ENCODE data around the gene CRIP1.

Gene CRIP1

DNA sequence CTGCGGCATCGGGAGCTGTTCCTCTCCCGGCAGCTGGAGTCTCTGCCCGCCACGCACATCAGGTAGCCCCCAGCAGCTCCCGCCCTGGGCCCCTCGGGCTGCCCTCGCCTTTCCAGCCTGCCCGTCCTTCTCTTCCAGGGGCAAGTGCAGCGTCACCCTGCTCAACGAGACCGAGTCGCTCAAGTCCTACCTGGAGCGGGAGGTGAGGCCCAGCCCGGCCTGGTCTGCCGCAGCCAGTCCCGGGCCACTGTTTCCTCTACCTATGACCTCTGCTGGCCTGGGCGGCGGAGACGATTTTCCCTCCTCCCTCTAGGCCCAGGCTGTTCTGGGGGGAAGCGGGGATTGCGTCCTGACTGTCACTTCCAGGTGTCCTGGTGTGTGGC, 36.6 kb upstream of the CRIP1 start:
- TF ChIP-seq, protein P1, sequence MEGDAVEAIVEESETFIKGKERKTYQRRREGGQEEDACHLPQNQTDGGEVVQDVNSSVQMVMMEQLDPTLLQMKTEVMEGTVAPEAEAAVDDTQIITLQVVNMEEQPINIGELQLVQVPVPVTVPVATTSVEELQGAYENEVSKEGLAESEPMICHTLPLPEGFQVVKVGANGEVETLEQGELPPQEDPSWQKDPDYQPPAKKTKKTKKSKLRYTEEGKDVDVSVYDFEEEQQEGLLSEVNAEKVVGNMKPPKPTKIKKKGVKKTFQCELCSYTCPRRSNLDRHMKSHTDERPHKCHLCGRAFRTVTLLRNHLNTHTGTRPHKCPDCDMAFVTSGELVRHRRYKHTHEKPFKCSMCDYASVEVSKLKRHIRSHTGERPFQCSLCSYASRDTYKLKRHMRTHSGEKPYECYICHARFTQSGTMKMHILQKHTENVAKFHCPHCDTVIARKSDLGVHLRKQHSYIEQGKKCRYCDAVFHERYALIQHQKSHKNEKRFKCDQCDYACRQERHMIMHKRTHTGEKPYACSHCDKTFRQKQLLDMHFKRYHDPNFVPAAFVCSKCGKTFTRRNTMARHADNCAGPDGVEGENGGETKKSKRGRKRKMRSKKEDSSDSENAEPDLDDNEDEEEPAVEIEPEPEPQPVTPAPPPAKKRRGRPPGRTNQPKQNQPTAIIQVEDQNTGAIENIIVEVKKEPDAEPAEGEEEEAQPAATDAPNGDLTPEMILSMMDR (IDR thresholded peaks at IDR 0.05; ENCODE audit: insufficient read depth, low read length, poor library complexity, severe bottlenecking): no peak
- no peaks in the 10 kb centered on the region for H3K27me3 ChIP-seq (replicated peaks; ENCODE audit: control insufficient read depth, insufficient read depth, low read length)
- no peak for DNase-seq (ENCODE audit: extremely low read depth, insufficient read length)
- no peak overlapping the region for H3K4me3 ChIP-seq (replicated peaks; ENCODE audit: low read depth, low read length)
- H3K36me3 ChIP-seq (ENCODE audit: control insufficient read depth, insufficient read depth, low read length): peaks cover 15% of the 10 kb centered on the region

DNA sequence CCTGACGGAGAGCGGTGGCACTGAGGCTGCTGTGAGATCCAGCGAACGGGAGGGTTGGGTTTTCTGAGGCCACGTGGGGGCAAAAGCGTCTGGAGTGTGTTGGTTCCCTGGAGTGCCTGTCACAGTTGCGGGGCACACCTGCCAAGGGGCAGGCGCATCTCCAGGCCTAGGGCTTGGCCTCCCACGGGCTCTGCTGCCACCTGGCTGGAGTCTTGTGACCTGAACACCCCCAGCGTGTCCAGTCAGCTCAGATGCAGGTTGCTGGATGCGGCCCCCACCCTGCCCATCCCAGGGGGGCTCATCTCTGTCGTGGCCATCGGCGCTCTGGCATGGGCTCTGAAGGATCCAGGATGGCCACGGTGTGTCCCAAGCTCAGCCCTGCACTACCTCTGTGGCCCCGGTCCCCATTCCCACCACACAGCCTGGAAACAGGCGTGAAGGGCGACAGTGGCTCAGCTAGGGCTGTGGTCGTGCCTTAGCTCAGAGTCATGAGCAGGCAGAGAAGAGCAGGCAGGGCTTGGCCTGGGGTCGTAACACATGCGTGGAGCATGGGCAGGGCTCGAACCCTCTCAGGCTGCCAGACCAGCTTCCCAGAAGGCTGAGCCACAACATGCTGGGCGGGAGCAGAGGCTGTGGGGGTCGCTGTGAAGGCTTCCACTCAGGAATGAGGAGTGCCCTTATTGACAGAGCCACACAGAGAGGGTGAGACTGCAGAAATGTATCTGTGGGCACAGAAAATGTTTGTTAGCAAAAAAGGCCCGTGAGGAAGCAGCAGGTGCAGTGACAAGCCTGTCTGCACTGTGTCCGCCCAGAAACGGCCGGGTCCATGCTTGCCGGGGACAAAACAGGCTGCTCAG, 35.6 kb upstream of the CRIP1 start:
- Histone ChIP-seq H3K36me3 (ENCODE audit: control insufficient read depth, insufficient read depth, low read length) (peaks cover 13% of the 10 kb centered on the region), H3K27me3 (replicated peaks; ENCODE audit: control insufficient read depth, insufficient read depth, low read length) (no peaks in the 10 kb centered on the region), H3K4me3 (replicated peaks; ENCODE audit: low read depth, low read length) (no peak overlapping the region)
- TF ChIP-seq, protein P1 (IDR thresholded peaks at IDR 0.05; ENCODE audit: insufficient read depth, low read length, poor library complexity, severe bottlenecking): no peak
- DNase-seq (ENCODE audit: extremely low read depth, insufficient read length): no peak

DNA sequence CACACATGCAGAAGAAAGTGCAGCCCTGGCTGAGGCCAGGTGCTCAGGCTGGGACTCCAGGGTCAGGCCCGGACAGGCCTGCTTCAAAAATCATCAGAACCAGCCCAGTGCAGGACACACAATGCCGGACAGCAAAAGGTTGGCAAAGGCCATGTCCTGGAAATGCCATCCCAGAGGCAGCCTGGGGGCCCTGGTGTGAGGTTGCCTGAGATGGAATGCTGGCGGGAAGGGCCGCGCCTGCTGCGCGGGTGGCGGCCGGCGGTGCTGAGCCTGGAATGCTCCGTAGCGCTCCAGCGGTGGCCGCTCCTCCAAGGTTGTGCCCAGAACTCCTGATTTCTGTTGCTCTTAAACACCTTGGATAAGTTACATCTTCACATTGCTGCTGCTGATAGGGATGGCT, 33.7 kb upstream of the CRIP1 start:
- no peak for DNase-seq (ENCODE audit: extremely low read depth, insufficient read length)
- Histone ChIP-seq H3K36me3 (ENCODE audit: control insufficient read depth, insufficient read depth, low read length) (peaks cover 20% of the 10 kb centered on the region), H3K27me3 (replicated peaks; ENCODE audit: control insufficient read depth, insufficient read depth, low read length) (no peaks in the 10 kb centered on the region), H3K4me3 (replicated peaks; ENCODE audit: low read depth, low read length) (no peak overlapping the region)
- TF ChIP-seq, protein P1 (IDR thresholded peaks at IDR 0.05; ENCODE audit: insufficient read depth, low read length, poor library complexity, severe bottlenecking): no peak

DNA sequence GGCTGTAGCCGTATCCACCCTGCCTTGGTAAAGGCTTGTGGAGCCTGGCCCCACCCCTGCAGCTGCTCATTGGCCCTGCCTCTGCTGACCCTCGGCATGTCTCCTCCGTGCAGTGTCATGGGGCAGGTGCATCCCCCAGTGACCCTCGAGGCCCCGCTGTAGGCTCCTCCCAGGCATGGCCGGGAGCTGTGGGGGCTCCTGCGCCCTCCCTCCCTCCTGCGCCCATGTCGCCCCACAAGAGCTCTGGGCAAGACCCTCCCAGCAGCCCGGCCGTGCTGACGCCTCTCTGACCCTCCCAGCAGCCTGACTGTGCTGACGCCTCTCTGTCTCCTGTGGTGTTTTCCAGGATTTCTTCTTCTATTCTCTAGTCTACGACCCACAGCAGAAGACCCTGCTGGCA, 32.8 kb upstream of the CRIP1 start:
- H3K36me3 ChIP-seq (ENCODE audit: control insufficient read depth, insufficient read depth, low read length): peaks cover 20% of the 10 kb centered on the region
- no peaks in the 10 kb centered on the region for H3K27me3 ChIP-seq (replicated peaks; ENCODE audit: control insufficient read depth, insufficient read depth, low read length)
- TF ChIP-seq, protein P1 (IDR thresholded peaks at IDR 0.05; ENCODE audit: insufficient read depth, low read length, poor library complexity, severe bottlenecking): no peak
- no peak overlapping the region for H3K4me3 ChIP-seq (replicated peaks; ENCODE audit: low read depth, low read length)
- DNase-seq (ENCODE audit: extremely low read depth, insufficient read length): no peak

DNA sequence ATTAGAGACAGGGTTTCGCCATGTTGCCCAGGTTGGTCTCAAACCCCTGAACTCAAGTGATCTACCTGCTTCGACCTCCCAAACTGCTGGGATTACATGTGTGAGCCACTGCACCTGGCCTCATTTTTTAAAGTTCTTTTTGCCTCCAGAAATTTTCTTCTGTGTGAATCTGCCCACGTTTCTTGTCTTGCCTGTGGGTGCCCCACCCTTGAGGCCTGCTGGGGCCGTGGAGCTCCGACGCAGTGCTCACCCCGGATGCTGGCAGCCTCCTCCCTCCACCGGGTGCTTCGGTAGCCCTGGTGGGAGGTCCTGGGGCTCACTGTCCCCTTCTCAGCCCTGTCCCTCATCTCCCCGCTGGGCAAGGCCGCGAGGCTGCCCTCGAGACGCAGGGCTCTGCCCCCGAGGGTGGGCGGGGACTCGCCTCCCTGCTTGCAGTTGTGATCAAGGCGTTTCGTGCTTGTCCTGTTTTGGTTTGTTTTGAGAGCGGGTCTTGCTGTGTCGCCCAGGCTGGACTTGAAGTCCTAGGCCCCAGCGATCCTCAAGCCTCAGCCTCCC, 31.5 kb upstream of the CRIP1 start:
- H3K4me3 ChIP-seq (replicated peaks; ENCODE audit: low read depth, low read length): no peak overlapping the region
- peaks cover 17% of the 10 kb centered on the region for H3K36me3 ChIP-seq (ENCODE audit: control insufficient read depth, insufficient read depth, low read length)
- TF ChIP-seq, protein P1 (IDR thresholded peaks at IDR 0.05; ENCODE audit: insufficient read depth, low read length, poor library complexity, severe bottlenecking): no peak
- no peaks in the 10 kb centered on the region for H3K27me3 ChIP-seq (replicated peaks; ENCODE audit: control insufficient read depth, insufficient read depth, low read length)
- no peak for DNase-seq (ENCODE audit: extremely low read depth, insufficient read length)
